HG02970 (cell line): Measurements from ENCODE around the gene FBXL3.
A peak's percentile ranks its signal among the peaks of the same experiment; 100 is the strongest.
"Not testable (repeated sequence)": the region's sequence is repeated elsewhere in the genome, so short reads cannot be mapped to it uniquely, and the experiment has no call there.

Source experiments
- ATAC-seq: cut with Tn5 transposase; IDR thresholded peaks from one replicate; pipeline ENCODE4 v1.9.1; 2021; ENCODE audit warnings: mild to moderate bottlenecking, moderate library complexity, moderate number of reproducible peaks; ENCODE audit not compliant: unreplicated experiment, low FRiP score

FBXL3 gene

GRCh38 chr13:77029436-77029835 lies 2.5 kb upstream of the FBXL3 start:
- no peak for ATAC-seq

GRCh38 chr13:77028202-77028601 lies 1.2 kb upstream of the FBXL3 start:
- no peak for ATAC-seq

- ATAC-seq, result peak; percentile 42
Observed at GRCh38 chr13:77026255-77026860, 601 bp downstream of the FBXL3 start.

DNA sequence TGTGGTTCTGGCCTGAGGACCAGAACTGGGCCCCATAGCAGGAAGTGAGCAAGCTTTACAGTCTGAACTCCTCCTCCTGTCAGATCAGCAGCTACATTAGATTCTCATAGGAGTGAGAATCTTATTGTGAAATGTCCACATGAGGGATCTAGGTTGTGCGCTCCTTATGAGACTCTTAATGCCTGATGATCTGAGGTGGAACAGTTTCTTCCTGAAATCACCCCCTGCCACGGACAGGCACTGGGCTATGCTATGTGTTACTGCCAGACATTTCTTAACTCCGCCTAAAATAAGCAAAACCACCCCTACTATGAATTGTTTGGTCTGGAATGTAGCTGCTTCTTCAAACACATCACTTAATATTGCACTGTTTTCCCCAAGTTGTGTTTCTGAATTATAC lies 4.6 kb downstream of the FBXL3 start:
- ATAC-seq, result no peak

DNA sequence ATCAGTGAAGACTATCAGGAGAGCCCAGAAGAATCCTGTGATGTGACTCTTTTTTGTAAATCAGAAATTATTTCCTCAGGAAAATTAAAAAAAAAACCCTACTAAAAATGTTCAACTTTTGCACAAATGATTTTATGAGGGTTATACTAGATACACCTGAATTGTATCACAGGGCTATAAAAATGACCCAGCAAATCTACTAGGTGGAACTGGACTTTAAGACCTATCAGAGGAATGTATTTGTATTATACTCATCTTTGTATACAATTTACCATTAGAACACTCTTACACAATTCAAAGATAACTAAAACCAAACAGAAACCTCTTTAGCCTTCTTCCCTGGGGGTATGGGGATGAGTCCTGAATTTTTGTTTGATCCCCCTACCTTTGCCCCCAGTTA lies 7.2 kb downstream of the FBXL3 start:
- no peak for ATAC-seq

DNA sequence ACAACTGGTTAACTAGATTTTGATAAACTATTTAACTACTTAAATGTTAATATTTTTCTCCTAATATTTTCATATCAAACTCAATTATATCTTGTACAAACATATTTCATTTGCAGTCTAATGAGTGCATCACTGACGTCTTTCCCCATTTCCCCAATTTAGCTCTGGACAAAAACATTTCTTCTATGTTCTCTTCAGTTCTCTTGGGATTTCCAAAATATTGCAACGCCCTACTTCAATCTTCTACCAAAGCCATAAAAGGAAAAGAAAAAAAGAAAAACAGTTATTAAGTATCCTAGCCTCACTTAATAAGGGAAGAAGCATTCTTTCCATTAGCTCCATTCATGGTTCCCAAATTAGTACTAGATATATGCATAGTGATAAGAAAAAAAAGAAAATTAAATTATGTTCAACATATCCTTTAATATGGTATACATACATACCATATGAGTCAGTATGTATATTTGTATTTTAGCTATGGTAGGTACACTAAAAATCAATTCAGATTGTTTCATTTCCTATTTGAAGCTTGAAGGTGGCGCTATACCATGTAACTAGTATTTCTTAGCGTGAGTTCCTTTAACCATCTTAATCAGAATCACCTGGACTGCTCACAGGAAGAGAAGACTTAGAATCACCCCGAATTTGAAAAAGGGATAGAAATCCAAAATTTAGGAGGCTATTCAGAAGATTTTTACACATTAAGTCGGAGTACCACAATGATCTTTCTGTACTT lies 9.9 kb downstream of the FBXL3 start:
- no peak for ATAC-seq

- ATAC-seq, result no peak
Observed at GRCh38 chr13:77016251-77016812, 10.6 kb downstream of the FBXL3 start.

- ATAC-seq, result no peak
Observed at GRCh38 chr13:77014906-77015685, 11.9 kb downstream of the FBXL3 start.

GRCh38 chr13:77013853-77014542 lies 13.0 kb downstream of the FBXL3 start:
- ATAC-seq, result no peak

DNA sequence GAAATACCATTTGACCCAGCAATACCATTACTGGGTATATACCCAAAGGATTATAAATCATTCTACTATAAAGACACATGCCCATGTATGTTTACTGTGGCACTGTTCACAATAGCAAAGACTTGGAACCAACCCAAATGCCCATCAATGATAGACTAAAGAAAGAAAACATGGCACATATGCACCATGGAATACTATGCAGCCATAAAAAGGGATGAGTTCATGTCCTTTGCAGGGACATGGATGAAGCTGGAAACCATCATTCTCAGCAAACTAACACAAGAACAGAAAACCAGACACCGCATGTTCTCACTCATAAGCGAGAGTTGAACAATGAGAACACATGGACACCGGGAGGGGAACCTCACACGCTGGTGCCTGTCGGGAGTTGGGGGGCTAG lies 17.2 kb downstream of the FBXL3 start:
- ATAC-seq, result not testable (repeated sequence)

DNA sequence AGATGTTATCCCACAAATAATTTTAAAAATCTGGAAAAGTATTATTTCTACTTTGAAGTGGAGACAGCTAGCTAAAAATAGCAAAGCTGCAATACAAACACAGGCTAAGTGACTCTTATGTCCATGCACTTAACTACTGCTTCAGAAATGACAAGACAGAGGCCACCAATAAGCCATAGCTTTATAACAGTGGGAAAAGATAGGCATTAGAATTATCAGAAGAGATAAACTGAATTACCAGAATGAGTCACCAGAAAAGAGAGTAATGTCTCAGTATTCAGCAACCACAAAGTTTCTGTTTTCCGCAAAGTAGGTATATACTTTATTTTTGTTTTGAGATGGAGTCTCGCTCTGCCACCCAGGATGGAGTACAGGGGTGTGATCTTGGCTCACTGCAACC lies 17.9 kb downstream of the FBXL3 start:
- ATAC-seq, result no peak

DNA sequence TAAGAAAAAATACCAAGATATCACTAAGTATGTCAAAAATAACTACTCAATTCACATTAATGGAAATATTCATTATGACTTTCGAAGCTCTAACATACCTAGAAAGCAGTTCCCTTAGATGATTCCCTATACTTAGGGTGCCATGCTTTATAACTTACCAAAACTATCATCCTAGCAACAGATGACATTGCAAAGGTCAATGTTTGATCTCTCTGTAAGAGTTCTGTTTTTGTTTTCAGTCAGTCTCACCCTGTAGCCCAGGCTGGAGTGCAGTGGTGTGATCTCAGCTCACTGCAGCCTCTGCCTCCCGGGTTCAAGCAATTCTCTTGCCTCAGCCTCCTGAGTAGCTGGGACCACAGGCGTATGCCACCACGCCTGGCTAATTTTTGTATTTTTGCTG lies 18.6 kb downstream of the FBXL3 start:
- ATAC-seq, result not testable (repeated sequence)

DNA sequence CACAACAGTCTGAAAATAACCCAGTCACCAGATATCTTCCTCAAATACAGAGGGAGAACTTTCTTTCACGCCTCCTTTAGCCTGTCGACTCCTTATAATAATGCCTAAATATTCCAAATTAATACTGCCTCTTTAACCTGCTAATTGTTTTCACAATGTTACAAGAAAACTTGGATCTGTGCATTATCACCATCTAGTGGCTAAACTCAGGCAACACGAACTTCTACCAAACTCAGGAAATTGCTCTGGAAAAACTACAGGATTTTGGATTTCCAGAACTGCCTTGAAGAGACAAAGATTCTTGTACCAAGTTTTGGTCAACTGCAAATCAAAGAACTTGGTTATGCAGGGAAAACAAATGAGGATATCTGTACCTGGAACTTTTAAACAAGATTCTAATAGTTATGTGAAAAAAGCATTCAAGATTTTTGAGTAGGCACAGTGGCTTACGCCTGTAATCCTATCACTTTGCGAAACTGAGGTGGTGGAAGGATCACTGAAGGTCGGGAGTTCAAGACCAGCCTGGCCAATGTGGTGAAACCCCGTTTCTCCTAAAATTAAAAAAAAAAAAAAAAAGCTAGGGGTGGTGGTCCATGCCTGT lies 24.3 kb downstream of the FBXL3 start:
- ATAC-seq, result no peak

GRCh38 chr13:77001963-77002587 lies 24.9 kb downstream of the FBXL3 start:
- ATAC-seq, result no peak

GRCh38 chr13:77001540-77001939 lies 25.4 kb downstream of the FBXL3 start:
- no peak for ATAC-seq

- ATAC-seq, result no peak
Observed at GRCh38 chr13:77000475-77000874, 26.5 kb downstream of the FBXL3 start.

DNA sequence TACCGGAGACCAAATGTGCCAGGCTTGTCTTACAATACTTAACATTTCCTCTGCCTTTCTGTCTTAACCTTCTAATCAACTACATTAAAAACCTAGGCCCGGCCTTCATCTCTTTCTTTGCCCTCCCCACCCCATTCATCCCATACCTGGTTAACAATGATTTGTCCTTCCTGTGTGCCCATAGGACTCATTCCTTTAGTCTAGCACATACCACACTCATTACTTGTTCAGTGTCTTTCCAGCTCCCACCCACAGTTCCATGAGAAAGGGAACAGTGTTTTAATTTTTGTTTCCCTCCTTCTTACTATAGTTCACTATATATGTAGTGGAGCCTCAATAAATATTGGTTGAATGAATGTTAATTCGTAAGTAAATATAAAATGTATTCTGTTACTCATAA lies 32.7 kb downstream of the FBXL3 start:
- ATAC-seq, result no peak

GRCh38 chr13:76993473-76993872 lies 33.5 kb downstream of the FBXL3 start:
- ATAC-seq, result no peak

DNA sequence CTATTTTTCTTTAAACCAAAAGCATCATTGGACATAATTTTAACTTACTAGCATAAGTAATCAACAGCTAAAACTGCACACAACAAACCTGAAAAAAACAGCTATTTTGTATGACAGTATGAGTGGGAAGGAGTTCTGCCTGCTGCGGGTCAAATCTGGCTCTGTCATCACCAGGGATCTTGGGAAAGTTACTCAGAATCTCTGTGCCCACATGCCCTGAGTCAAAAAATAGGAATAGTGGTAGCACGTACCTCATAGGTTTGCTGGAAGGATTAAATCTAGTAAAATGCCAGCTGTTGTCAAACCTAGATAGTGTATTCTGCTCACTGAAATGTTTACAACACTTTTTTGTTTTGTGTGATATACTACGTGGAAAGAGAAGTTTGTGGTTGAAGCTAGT lies 33.9 kb downstream of the FBXL3 start:
- no peak for ATAC-seq

GRCh38 chr13:76992548-76993001 lies 34.4 kb downstream of the FBXL3 start:
- no peak for ATAC-seq
